DOHH2 (cell line): ENCODE results near the gene USP49.

ENCODE experiments used
- EZH2phosphoT487 ChIP-seq: fragments of 200-600 bp; sonication (generic); IDR thresholded peaks from 2 replicates; pipeline ENCODE4 v1.6.1; 2017; ENCODE audit warnings: borderline replicate concordance, mild to moderate bottlenecking, antibody characterized with exemption, low read length, moderate library complexity, mixed read lengths
- TF ChIP-seq, protein P1 (sequence below): fragments of 200-600 bp; sonication (generic); IDR thresholded peaks from one replicate; pipeline ENCODE4 v1.5.1; 2014; ENCODE audit warnings: antibody characterized with exemption, mild to moderate bottlenecking, low read depth, low read length; ENCODE audit not compliant: poor library complexity, severe bottlenecking

DNA sequence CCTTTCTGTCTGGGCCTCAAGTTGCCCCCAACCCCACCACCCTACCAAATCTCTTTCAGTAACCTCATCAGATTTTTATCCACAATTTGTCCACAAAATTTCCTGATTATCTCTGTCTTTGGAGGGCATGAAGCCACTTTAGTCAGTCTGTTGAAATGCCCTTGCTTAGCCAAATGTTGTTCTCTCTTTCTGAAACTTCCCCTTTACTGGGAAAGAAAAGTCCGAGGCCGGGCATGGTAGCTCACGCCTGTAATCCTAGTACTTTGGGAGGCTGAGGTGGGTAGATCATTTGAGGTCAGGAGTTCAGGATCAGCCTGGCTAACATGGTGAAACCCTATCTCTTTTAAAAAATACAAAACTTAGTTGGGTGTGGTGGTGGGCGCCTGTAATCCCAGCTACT, 73.9 kb downstream of the USP49 start:
- TF ChIP-seq, protein P1, sequence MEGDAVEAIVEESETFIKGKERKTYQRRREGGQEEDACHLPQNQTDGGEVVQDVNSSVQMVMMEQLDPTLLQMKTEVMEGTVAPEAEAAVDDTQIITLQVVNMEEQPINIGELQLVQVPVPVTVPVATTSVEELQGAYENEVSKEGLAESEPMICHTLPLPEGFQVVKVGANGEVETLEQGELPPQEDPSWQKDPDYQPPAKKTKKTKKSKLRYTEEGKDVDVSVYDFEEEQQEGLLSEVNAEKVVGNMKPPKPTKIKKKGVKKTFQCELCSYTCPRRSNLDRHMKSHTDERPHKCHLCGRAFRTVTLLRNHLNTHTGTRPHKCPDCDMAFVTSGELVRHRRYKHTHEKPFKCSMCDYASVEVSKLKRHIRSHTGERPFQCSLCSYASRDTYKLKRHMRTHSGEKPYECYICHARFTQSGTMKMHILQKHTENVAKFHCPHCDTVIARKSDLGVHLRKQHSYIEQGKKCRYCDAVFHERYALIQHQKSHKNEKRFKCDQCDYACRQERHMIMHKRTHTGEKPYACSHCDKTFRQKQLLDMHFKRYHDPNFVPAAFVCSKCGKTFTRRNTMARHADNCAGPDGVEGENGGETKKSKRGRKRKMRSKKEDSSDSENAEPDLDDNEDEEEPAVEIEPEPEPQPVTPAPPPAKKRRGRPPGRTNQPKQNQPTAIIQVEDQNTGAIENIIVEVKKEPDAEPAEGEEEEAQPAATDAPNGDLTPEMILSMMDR, result no peak
- no peak for TF ChIP-seq EZH2phosphoT487
